Right lobe of liver (tissue), 4 donors: ENCODE data around the gene CTCFL.

Source experiments
- POLR2A ChIP-seq: fragments of 450-650 bp; IDR thresholded peaks from one replicate; pipeline ENCODE4 v1.6.1; 2017; ENCODE audit warnings: antibody characterized with exemption, mild to moderate bottlenecking
- TF ChIP-seq, protein P1 (sequence below), 4 donors: fragments of 200-600 bp in 3 of 4; fragments of 450-650 bp in 1 of 4; IDR thresholded peaks; one replicate each; pipeline versions ENCODE4 v1.5.1 to v1.8.0; 2016 to 2022; ENCODE audit warnings: antibody characterized with exemption in 4 of 4, mild to moderate bottlenecking in 2 of 4
- donor health status: DM: no; HTN: no; CAD: no.
- donor health status: DM: no; HTN: no; CAD: no.
- donor health status: DM: no; HTN: yes; CAD: no.

DNA sequence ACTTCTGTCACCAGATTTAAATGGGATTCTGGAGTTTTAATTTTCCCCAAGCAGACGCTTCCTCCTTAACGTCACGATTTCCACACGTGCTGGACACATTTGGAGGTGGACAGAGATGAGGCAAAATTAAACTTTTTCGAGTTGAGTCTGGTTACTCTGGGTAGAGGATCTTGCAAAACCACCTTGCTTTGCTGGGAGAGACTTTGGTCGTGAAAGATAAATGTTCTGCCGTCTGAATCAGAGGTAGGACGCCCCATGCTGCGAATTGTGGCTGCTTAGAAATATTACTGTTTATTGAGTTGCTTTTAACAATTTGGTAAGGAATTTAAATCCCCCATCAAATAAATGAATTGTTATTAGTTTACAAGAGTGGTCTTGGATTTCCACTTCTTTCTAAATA lies 46.8 kb downstream of the CTCFL start:
- TF ChIP-seq, protein P1, sequence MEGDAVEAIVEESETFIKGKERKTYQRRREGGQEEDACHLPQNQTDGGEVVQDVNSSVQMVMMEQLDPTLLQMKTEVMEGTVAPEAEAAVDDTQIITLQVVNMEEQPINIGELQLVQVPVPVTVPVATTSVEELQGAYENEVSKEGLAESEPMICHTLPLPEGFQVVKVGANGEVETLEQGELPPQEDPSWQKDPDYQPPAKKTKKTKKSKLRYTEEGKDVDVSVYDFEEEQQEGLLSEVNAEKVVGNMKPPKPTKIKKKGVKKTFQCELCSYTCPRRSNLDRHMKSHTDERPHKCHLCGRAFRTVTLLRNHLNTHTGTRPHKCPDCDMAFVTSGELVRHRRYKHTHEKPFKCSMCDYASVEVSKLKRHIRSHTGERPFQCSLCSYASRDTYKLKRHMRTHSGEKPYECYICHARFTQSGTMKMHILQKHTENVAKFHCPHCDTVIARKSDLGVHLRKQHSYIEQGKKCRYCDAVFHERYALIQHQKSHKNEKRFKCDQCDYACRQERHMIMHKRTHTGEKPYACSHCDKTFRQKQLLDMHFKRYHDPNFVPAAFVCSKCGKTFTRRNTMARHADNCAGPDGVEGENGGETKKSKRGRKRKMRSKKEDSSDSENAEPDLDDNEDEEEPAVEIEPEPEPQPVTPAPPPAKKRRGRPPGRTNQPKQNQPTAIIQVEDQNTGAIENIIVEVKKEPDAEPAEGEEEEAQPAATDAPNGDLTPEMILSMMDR (IDR thresholded peaks at IDR 0.05): no peak
- TF ChIP-seq POLR2A: no peak
